Eye (tissue), 1 donor: ENCODE results near the gene CELF6.

Experiments
- DNase-seq: peaks from one replicate; pipeline ENCODE4 v3.0.0-alpha.2; 2015

The CELF6 gene

DNA sequence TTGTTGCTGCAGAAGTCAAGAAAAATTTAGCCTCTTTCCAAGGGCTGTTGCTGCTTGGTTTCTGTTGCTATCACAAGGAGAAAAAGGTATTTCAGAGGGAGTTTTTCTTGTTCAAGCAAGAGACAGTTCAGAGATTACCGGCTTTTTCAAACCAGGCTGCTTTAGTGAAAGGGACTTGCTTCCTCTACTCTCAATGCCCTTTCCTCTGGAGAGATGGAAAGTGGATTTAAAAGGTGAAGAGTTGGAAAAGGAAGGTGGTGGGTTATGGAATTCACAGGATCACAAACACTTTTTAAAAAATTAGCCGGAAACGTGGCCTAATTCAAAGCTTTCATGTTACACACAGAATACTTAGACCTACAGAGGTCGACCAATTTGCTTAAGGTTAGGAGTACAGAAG is 48.7 kb downstream of the CELF6 start:
- DNase-seq = no peak

GRCh38 chr15:72269739-72270138 is 50.2 kb downstream of the CELF6 start:
- no peak for DNase-seq

GRCh38 chr15:72265031-72265430 is 54.9 kb downstream of the CELF6 start:
- no peak for DNase-seq

- DNase-seq = no peak
Observed at GRCh38 chr15:72252663-72253299, 67.2 kb downstream of the CELF6 start.

GRCh38 chr15:72249142-72249810 is 70.7 kb downstream of the CELF6 start:
- DNase-seq = no peak

DNA sequence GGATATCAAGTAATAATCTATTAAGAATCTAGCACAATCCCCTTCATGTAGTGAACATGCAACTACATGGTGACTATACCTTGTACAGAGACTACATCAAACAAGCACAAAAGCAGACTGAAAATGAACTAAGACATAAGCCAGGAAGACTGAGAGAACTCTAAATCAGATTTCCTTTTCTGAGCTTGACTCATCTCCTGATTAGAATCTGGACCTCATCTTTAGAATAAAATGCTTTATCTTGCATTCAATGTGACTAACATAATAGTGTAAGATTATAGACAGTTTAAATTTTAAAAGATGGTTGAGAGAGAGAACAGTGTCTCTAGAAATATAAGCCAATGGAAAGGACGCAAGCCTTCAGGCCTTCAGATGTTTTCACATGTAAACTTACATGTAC is 71.4 kb downstream of the CELF6 start:
- DNase-seq = no peak

DNA sequence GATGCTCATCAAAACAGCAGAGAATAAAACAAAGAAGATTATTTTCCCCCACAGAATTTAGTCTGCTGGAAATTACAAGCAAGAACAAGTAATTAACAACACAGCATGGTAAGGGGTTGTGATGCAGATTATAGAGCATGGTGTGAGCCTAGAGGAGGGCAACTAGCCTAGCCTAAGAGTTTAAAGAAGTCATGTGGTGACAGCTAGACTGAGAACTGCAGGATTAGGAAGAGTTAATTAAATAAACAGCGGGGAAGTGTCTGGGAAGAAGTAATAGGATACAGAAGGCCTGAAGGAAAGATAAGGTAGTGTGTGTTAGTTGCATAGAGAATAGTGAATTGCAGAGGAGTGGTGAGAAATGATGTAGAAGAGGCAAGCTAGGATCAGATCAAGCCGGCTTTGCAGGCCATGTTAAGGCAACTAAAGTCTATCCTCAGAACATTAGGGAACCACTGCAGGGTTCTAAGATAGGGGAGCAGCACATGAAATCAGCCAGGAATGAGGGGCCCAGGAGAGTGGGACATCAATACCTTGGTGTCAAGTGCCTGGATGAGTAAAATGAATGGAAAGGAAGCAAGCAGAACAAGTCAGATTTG is 77.1 kb downstream of the CELF6 start:
- no peak for DNase-seq

DNA sequence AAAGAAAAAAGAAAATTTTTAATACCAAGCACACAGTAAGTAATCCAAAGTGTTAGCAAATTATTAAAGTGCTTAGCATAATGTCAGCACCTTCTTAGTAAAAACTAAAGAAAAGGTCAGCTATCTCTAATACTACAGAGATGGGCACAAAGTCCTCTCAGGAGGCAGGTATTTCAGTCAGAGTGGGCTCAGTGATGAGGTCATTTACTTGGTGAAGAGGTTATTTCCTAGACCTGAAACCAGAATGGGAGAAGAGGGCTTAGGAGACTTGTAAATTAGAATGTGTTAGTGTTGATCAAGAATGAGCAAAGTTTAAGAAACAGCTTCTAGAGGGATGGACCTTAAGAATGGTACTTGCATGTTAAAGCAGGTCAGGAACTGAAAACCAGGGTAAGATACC is 80.3 kb downstream of the CELF6 start:
- DNase-seq = no peak

GRCh38 chr15:72238586-72238985 is 81.4 kb downstream of the CELF6 start:
- DNase-seq = no peak

DNA sequence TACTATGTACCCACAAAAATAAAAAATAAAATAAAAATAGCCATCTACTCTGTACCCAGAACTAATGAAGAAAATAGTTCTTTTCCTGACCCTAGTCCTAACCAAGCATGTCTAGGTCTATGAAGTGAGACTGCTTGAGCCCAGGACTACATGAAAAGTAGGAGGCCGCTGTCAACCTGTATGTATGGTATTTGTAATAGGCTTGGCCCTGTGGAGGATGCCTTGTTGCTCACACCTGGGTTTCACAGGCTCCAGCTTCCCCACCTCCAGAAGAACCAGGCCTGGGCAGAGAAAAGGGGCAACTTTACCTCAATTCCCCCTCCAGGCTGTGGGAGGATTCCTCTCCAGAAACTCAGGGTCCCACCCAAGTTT is 82.1 kb downstream of the CELF6 start:
- DNase-seq = no peak

GRCh38 chr15:72237029-72237852 is 82.7 kb downstream of the CELF6 start:
- DNase-seq = no peak

DNA sequence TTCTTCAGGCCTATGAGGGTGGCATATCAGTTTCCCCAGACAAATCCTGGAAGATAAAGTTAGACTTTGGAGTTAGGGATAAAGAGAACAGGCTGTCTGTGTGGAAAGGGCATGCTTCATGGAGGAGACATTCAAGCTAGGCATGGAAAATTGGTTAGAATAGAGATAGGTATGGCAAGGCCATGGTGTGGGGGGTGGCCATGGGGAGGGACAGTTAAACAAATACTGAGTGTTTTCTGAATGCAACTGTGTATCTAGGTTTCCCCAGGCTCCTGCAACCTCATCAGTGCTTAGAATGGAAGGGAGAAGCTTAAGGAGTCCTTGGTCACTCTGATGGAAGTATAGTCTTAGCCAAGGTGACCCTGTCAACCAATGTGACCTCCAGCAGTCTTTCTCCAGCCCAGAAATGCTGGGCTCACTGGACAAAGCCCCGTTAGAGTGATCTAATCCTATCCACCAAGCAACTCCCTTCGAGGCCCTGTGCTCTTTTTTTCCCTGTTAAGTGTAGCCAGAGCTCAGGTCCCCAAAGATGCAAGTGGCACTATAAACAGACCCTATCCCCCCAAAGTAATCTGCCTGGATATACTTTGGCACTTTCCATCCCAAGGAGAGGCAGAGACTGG is 83.5 kb downstream of the CELF6 start:
- no peak for DNase-seq

GRCh38 chr15:72235298-72235697 is 84.7 kb downstream of the CELF6 start:
- DNase-seq = no peak
